Measurements from ENCODE around the gene SPRED2. TPM values are rescaled to one million over a fixed set of nuclear protein-coding genes. Genes with fewer than 3 reads are reported as not detected.

SPRED2 gene
- total and polyA plus RNA-seq, 4 donors = 6.7 to 7.5 (median 7.1) TPM

DNA sequence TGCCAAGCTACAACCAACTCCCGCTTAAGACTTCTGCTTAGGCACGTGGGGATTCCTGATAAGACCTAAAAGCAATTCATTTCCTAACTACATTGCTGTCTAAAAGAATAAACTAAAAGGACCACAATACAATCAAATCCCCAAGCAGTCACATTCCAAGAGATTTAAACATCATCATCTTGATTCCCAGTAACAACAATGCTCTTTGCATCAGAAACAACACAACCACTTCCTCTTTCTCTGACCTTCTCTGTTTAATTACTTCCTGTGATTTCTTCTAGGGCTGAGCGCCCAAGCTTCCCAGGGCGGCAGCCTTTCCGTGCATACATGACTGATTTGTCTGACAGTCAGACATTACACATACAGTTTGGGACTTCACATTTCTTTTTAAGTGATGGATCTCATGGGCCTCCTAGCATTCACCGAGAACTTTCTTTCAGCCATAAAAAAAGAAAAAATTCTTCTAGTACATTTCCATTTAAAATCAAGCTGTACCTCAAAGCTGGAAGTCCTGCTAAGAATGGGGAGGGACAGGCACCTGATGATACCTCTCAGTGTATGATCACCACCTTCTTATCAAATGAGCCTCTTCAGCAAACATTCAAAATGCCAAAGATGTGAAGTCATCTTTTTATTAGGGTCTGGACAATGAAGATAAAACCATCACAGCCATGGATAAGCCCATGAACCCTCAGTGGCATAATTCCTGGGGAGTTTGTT is 11.5 kb downstream of the SPRED2 start:
- no peak for DNase-seq (ENCODE audit: low spot score)
- 58% methylated on average over 6 of the region's 6 CpGs for WGBS
- Histone ChIP-seq H3K36me3 (ENCODE audit: control insufficient read depth in 4 of 4, insufficient read depth in 3 of 4, low read depth in 1 of 4, low read length in 3 of 4) (no peaks in the 10 kb centered on the region), H3K9me3 (ENCODE audit: control insufficient read depth in 4 of 4, low read length in 3 of 4) (no peaks in the 10 kb centered on the region), H3K4me3 (ENCODE audit: low read depth in 1 of 3, low read length in 3 of 3) (no peak overlapping the region), H3K27ac (ENCODE audit: low read depth in 1 of 2, low read length in 2 of 2) (no peak overlapping the region), H3K27me3 (ENCODE audit: control insufficient read depth in 4 of 4, insufficient read depth in 4 of 4, low read length in 3 of 4) (no peaks in the 10 kb centered on the region), H3K4me1 (ENCODE audit: control insufficient read depth in 4 of 4, insufficient read depth in 4 of 4, low read length in 3 of 4) (peaks cover 7 to 50% (median 29%) of the 10 kb centered on the region in 4 donors), H3K9ac (ENCODE audit: low read depth in 1 of 2, low read length in 2 of 2) (no peak overlapping the region)
- TF ChIP-seq SP1 (IDR thresholded peaks at IDR 0.05) (no peak), EGR1 (IDR thresholded peaks at IDR 0.05; ENCODE audit: low read depth in 2 of 2) (no peak), RXRA (IDR thresholded peaks at IDR 0.05) (no peak), FOXA1 (IDR thresholded peaks at IDR 0.05) (no peak), NR2F2 (IDR thresholded peaks at IDR 0.05) (peak; percentile 75), FOXA2 (IDR thresholded peaks at IDR 0.05) (no peak), TAF1 (conservative IDR thresholded peaks at IDR 0.05) (no peak), RAD21 (IDR thresholded peaks at IDR 0.05) (peak in 1 of 2 donors; percentile 10), HNF4A (conservative IDR thresholded peaks at IDR 0.05) (no peak), GABPA (IDR thresholded peaks at IDR 0.05 in 1 of 2, conservative IDR thresholded peaks at IDR 0.05 in 1 of 2) (peak in 1 of 2 donors; percentile 40), HNF4G (IDR thresholded peaks at IDR 0.05) (no peak), JUND (IDR thresholded peaks at IDR 0.05) (no peak), YY1 (IDR thresholded peaks at IDR 0.05) (no peak)
- TF ChIP-seq, protein P1, sequence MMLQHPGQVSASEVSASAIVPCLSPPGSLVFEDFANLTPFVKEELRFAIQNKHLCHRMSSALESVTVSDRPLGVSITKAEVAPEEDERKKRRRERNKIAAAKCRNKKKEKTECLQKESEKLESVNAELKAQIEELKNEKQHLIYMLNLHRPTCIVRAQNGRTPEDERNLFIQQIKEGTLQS (IDR thresholded peaks at IDR 0.05) = no peak
- TF ChIP-seq, protein P2, sequence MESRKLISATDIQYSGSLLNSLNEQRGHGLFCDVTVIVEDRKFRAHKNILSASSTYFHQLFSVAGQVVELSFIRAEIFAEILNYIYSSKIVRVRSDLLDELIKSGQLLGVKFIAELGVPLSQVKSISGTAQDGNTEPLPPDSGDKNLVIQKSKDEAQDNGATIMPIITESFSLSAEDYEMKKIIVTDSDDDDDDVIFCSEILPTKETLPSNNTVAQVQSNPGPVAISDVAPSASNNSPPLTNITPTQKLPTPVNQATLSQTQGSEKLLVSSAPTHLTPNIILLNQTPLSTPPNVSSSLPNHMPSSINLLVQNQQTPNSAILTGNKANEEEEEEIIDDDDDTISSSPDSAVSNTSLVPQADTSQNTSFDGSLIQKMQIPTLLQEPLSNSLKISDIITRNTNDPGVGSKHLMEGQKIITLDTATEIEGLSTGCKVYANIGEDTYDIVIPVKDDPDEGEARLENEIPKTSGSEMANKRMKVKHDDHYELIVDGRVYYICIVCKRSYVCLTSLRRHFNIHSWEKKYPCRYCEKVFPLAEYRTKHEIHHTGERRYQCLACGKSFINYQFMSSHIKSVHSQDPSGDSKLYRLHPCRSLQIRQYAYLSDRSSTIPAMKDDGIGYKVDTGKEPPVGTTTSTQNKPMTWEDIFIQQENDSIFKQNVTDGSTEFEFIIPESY (IDR thresholded peaks at IDR 0.05) = no peak
- TF ChIP-seq, protein P3, sequence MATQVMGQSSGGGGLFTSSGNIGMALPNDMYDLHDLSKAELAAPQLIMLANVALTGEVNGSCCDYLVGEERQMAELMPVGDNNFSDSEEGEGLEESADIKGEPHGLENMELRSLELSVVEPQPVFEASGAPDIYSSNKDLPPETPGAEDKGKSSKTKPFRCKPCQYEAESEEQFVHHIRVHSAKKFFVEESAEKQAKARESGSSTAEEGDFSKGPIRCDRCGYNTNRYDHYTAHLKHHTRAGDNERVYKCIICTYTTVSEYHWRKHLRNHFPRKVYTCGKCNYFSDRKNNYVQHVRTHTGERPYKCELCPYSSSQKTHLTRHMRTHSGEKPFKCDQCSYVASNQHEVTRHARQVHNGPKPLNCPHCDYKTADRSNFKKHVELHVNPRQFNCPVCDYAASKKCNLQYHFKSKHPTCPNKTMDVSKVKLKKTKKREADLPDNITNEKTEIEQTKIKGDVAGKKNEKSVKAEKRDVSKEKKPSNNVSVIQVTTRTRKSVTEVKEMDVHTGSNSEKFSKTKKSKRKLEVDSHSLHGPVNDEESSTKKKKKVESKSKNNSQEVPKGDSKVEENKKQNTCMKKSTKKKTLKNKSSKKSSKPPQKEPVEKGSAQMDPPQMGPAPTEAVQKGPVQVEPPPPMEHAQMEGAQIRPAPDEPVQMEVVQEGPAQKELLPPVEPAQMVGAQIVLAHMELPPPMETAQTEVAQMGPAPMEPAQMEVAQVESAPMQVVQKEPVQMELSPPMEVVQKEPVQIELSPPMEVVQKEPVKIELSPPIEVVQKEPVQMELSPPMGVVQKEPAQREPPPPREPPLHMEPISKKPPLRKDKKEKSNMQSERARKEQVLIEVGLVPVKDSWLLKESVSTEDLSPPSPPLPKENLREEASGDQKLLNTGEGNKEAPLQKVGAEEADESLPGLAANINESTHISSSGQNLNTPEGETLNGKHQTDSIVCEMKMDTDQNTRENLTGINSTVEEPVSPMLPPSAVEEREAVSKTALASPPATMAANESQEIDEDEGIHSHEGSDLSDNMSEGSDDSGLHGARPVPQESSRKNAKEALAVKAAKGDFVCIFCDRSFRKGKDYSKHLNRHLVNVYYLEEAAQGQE (IDR thresholded peaks at IDR 0.05) = no peak
- TF ChIP-seq, protein P4, sequence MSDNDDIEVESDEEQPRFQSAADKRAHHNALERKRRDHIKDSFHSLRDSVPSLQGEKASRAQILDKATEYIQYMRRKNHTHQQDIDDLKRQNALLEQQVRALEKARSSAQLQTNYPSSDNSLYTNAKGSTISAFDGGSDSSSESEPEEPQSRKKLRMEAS (IDR thresholded peaks at IDR 0.05) = no peak
- TF ChIP-seq, protein P5, sequence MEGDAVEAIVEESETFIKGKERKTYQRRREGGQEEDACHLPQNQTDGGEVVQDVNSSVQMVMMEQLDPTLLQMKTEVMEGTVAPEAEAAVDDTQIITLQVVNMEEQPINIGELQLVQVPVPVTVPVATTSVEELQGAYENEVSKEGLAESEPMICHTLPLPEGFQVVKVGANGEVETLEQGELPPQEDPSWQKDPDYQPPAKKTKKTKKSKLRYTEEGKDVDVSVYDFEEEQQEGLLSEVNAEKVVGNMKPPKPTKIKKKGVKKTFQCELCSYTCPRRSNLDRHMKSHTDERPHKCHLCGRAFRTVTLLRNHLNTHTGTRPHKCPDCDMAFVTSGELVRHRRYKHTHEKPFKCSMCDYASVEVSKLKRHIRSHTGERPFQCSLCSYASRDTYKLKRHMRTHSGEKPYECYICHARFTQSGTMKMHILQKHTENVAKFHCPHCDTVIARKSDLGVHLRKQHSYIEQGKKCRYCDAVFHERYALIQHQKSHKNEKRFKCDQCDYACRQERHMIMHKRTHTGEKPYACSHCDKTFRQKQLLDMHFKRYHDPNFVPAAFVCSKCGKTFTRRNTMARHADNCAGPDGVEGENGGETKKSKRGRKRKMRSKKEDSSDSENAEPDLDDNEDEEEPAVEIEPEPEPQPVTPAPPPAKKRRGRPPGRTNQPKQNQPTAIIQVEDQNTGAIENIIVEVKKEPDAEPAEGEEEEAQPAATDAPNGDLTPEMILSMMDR (IDR thresholded peaks at IDR 0.05; ENCODE audit: low read depth, low read length, missing input control) = no peak
